ENCODE results near the gene ZSCAN5B.

DNA sequence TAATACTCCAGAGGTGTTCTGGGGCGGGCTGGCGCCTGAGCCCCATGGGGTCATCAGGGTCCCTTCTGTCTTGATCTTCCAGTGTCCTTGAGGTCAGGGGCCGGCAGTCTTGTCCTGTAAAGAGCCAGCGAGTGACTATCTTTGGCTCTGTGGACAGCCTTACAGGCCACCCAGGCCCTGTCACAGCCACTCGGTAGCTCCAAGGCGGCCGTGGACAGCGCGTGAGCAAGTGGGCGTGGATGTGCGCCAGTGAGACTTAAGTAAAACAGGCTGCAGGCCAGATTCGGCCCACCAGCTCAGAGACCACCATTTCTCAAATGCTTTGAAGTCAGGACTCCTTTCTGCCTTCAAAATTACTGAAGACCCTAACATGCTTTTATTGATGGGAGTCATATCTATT is 52.8 kb downstream of the ZSCAN5B start:
- TF ChIP-seq, protein P1, sequence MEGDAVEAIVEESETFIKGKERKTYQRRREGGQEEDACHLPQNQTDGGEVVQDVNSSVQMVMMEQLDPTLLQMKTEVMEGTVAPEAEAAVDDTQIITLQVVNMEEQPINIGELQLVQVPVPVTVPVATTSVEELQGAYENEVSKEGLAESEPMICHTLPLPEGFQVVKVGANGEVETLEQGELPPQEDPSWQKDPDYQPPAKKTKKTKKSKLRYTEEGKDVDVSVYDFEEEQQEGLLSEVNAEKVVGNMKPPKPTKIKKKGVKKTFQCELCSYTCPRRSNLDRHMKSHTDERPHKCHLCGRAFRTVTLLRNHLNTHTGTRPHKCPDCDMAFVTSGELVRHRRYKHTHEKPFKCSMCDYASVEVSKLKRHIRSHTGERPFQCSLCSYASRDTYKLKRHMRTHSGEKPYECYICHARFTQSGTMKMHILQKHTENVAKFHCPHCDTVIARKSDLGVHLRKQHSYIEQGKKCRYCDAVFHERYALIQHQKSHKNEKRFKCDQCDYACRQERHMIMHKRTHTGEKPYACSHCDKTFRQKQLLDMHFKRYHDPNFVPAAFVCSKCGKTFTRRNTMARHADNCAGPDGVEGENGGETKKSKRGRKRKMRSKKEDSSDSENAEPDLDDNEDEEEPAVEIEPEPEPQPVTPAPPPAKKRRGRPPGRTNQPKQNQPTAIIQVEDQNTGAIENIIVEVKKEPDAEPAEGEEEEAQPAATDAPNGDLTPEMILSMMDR (IDR thresholded peaks at IDR 0.05) = no peak
- TF ChIP-seq POLR2A (IDR thresholded peaks at IDR 0.05) = no peak
- no peak for TF ChIP-seq POLR2AphosphoS5 (IDR thresholded peaks at IDR 0.05; ENCODE audit: insufficient read depth in 1 of 2, low read depth in 1 of 2)
